ENCODE results near the gene CD300E. TPM values are rescaled to one million over a fixed set of nuclear protein-coding genes. Genes with fewer than 3 reads are reported as not detected.

CD300E gene, protein sequence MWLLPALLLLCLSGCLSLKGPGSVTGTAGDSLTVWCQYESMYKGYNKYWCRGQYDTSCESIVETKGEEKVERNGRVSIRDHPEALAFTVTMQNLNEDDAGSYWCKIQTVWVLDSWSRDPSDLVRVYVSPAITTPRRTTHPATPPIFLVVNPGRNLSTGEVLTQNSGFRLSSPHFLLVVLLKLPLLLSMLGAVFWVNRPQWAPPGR
- total RNA-seq = 0.54 TPM

DNA sequence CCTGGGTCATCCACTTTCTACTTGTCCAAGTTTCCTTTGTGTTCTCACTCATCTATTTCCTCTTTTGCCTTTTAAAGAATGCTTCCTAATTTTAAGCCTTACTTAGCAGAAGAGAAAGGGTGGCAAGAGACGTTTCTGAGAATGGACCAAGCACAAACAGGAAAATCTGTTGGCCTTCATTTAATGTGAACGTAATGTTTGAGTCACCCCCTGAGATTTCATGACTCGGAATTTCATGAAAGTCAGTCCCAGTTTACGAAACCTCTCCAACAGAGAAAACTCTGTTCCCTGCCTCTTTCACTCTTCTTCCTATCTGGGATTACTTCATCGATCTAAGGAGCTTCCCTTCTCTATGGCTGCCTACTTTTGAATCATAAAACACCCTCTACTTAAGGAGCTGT is at the start of gene CD300E:
Gene CD300E (minus strand): TSS at position 46 of the 401 bp plus-strand sequence. CDS start 117 bp downstream, outside the sequence.
- DNase-seq (ENCODE audit: low read depth in 2 of 3, low spot score in 2 of 3) = no peak

DNA sequence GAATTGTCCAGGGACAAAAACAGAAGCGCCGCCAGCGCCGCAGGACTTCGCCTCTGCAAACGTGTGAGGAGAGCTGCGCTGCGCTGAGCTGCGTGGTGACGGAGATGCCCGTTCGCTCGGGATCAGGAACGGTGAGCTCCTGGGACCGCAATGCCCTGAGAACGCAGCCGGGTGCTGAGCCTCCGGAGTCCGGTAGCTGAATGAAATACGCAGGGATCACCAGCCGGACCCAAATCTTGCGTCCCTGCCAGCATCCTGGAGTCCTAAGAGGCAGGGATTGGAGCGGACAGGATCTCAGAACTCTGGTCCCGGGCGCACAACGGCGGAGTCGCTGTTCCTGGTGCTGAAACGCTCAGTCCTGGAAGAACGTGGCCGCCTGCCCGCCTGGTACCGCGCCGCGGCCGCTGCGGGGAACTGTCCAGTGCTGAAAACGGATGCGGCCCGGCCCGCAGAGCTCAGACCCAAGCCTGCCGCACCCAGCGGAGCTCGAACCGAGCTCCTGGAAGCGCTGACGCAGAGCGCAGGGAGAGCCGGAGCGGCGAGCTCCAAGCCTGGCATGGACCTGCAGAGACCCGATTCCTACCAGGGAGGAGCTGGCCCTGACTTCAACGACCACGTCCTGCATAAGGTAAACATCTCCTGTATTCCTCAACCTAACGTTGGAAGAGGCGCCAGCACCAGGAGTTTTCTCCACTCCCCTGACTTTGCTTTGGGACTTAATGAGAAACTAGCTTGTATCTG is 47.7 kb upstream of the CD300E start:
- DNase-seq (ENCODE audit: low read depth in 2 of 3, low spot score in 2 of 3) = peak; percentile 59 to 88 (median 82)

DNA sequence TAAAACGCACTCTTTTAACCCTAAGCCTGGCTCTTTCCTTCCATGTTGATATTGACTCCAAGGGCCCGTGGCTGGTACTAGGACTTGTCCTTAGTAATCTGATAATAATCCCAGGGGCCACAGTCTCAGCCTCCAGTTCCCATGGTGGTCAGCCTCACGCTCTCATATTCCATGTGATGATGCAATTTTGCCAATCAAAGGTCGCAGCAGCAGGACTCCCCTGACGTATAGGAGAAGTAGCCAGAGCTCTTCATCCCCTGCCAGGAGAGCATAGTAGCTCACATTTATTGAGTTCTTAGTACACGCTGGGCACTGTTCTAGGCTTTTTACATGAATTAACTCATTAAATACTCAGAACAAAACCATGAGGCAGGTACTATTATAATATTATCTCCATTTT is 46.8 kb upstream of the CD300E start:
- DNase-seq (ENCODE audit: low read depth in 2 of 3, low spot score in 2 of 3) = no peak

DNA sequence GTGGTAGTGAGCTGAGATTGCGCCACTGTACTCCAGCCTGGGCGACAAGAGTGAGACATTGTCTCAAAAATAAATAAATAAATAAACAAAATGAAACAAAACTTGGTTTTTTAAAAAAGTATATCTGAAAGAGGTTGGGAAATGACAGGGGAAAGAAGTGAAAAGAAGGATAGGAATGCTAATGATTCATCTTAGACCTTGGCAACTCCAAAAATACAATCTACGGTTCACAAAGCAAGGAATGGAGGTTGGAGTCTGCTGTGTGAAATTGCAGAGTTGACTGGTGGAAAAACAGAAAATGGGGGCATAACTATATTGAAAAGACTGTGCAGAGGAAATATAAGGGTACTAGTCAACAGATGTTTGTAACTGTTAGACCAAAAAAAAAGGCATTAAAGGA is 40.0 kb upstream of the CD300E start:
- no peak for DNase-seq (ENCODE audit: low read depth in 2 of 3, low spot score in 2 of 3)

DNA sequence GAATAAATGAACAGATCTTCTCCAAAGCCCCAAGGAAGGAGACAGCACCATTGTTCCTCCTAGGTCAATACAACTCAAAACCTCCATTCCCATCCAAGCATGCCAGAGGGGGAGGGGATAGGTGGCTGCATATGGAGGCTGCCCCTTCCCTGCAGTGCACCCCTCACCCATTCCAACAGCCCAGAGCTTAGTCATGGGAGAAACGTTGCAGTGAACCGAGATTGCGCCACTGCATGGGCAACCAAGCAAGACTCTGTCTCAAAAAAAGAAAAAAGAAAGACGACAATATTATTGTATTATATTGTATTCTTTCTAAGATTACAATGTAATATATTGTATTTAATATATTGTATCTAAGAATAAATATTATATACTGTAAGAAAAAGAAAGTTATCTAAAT is 36.4 kb upstream of the CD300E start:
- no peak for DNase-seq (ENCODE audit: low read depth in 2 of 3, low spot score in 2 of 3)

DNA sequence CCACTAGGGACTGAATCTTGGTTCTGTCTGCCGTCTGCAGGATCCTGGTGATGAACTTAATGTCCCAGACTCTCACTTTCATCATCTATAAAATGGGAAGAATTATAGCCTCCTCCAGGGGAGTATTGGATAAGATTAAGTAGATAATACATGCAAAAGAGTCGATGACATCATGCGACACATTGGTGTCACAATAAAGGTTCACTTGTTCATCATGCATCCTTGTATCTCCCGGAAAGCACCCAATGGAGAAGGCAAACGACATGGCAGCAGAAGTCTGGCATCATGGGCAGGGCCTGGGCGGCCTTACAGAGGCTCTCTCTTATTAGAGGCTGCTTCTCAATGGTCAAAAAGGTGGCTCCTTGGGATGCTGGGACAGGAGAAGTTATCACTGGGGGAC is 35.1 kb upstream of the CD300E start:
- DNase-seq (ENCODE audit: low read depth in 2 of 3, low spot score in 2 of 3) = no peak

DNA sequence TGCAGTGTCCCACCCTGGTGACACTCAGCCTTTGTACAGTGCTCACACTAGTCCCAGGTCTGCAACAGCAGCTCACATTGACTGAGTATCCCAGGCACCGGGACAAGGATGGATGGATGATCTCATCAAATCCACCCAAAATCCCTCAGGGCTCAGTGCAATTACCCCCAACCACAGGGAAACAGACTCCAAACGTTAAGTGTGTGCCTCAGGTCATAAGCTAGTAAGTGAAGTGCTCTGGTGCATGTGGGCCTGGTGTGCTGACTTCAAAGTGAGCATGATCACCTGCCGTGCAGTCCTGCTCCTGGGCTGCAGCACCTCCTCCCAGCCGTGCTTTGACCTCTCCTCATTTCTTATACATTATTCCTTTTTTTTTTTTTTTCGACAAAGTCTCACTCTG is 31.2 kb upstream of the CD300E start:
- no peak for DNase-seq (ENCODE audit: low read depth in 2 of 3, low spot score in 2 of 3)

DNA sequence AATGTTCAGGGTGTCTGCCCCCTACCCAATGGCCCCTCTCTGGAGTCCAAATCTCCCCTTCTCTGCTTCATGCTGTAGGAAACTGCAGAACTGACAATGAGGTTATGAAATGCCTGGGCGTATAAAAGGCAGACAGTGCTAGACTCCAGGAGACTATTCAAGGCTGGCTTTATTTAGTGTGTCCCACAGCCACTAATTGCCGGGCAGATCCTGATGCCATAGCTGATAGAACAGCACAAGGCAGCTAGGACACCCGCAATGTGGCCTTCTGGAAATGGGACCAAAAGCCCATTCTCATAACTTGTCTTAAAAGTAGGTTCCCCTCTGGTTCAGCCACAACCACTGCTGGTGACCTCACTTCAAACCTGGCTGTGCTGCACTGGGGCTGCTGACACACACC is 28.5 kb upstream of the CD300E start:
- no peak for DNase-seq (ENCODE audit: low read depth in 2 of 3, low spot score in 2 of 3)

DNA sequence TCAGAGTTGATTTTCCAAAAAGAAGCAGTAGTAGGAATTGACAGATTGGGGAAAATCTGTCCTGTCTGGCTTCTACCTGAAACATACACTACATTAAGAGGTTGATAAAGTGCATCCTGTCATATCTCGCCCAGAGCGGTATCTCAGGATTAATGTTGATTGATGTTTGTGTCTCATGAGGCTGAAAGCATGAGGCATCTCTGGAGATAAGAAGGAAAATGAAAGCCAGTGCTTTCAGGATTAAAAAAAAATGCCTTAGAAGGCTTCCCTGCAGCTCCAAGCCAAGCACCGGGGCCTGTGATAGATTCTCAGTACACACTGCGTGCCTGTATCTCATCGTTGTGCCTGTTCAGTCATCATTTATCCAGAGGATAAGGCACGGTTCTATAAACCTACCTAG is 26.4 kb upstream of the CD300E start:
- DNase-seq (ENCODE audit: low read depth in 2 of 3, low spot score in 2 of 3) = no peak

DNA sequence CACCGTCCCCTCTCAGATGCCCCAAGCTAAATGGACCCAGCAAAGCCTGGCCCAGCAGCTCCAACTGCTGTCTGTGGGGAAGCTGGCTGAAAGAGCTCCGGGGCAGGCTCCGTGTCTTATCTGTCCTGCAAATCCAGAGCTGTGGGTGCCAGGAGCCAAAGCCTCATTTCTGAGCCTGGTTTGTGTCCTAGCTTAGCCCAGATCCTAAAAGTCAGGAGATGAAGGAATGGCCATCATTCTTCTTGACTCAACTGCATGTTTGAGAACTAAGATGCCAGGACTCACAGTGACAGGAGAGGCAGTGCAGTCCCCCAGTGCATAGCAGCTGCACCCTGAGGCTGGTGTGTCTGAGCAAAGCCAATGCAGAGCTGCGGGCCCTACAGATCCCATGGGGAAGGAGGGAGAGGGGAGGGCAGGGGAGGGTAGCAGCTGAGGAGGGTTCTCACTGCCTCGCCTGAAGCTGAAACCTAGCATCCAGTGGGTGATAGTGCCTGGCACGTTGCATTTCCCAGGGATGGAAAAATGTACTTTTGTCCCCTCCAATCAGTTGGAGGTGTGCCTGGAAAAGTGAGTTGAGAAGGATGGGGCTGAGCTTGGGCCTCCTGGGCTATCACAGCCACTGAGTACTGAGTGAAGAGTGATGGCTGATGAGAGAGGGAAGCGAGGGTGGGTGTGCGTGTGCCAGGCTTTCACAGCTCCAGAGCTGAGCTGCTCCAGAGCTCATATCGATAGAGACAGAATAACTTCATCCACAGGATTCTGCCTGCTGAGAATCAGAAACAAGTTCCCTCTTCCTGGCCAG is 24.5 kb upstream of the CD300E start:
- no peak for DNase-seq (ENCODE audit: low read depth in 2 of 3, low spot score in 2 of 3)

DNA sequence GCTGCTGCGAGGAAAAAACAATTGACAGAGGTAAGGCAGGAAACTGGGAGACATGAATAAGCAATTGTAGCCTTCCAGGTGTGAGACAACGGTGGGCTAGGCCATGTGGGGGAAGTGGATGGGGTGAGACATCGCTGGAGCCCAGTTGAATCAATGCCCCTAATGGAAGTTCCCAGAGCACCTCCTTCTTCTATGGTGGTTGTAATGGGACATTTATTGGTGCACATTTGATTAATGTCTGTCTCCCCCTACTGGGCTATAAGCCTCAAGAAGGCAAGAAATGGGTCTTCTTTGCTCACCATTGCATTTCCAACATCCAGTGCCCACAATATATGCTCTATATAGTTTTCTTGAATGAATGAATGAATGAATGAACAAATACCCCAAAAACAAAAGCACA is 22.7 kb upstream of the CD300E start:
- DNase-seq (ENCODE audit: low read depth in 2 of 3, low spot score in 2 of 3) = peak in 2 of 3 donors; percentile 54 to 74

DNA sequence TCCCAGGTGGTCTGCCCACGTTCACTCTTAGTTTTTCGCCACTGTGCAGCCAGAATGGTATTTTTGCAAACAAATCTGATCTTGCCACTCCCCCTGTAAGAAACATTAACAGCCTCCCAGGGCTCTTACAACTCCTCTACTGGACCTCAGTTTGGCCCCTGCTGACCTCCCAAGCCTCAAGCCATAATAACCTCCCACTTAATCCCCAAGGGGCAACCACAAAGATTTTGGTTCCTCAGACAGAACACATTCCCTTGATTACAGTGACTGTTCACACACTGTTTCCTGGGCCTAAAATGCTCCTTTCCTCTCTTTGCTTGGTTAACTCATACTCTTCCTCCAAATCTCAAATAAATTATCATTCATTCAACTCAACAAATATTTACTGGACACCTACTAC is 21.5 kb upstream of the CD300E start:
- DNase-seq (ENCODE audit: low read depth in 2 of 3, low spot score in 2 of 3) = no peak

DNA sequence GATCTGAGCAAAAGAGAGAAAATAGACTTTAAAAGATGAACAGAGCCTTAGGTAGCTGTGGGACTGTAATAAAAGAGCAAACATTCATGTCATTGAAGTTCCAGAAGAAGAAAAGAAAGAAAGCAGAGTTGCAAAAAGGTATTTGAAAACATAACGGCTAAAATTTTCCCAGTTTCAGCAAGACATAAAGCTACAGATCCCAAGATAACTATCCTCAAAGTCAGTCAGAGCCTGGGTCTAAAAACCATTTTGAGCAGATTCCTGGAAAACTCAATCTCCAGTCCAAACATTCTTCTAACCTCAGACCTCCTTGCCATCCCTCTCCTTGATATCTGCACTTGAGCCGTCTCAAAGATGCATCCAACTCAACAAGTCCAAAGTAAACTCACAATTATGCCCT is 20.9 kb upstream of the CD300E start:
- no peak for DNase-seq (ENCODE audit: low read depth in 2 of 3, low spot score in 2 of 3)

DNA sequence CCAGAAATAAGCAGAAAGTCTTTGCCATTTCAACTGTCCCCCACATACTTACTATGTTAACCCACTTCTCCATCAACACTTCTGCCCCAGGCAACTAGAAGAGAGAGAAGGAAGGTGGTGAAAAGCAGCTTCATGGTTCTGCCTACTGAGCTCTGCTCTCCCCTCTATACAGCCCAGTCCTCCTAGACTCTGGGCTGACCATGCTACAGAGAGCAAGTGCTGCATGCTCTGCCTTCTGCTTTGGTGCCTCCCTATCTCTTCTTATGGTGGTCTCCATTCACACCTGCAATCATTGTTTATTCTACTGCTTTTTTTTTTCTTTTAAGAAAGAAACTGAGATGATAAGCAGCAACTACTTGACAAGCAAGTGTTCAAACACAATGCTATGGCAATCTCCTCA is 20.3 kb upstream of the CD300E start:
- no peak for DNase-seq (ENCODE audit: low read depth in 2 of 3, low spot score in 2 of 3)

DNA sequence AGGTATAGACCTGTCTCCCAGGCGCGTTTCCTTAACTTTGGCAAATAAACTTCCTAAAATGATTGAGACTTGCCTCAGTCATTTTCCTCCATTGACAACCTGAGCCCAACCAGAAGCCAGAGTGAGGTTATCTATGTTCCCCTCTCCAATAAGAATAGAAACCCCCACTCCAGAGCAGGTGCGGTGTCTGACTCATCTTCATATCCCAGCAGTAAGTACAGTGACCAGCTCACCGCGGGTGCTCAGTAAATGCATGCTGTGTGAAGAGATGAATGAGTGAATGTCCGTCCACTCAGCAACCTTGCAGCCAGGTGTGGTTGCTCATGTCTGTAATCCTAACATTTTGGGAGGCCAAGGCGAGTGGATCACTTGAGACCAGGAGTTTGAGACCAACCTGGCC is 19.5 kb upstream of the CD300E start:
- DNase-seq (ENCODE audit: low read depth in 2 of 3, low spot score in 2 of 3) = no peak

DNA sequence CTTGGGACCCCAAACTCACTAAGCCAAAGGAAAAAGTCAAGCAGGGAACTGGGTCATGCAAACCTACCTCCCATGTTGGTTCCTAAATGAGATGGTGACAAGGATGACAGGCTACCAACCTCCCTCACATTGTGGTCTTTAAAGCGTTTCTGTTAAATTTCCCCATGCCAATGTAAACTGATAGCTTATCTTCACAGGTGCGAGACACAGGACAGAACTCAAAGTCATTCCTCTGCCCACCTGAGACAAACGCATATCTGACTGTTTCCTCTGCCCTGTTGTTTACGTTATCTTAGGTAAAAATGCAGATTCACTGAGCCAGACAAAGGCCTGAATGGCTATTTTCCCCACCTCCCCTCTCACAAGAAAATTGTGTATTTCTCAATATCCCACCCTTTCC is 19.0 kb upstream of the CD300E start:
- DNase-seq (ENCODE audit: low read depth in 2 of 3, low spot score in 2 of 3) = no peak

DNA sequence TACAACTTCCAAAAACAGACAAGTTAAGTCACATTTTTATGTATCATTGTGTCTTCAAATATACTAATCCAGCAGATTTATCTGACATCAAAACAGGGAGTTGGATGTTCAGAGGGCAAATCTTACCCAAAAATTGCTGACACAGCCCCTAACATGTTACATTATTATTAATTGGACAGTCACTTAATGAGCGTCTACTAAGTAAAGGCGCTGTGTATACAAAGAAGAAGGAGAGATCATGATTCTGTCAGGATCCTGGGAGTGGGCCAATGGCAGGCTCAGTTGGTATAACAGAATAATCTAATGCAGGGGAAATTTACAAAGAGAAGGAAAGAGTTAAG is 18.4 kb upstream of the CD300E start:
- no peak for DNase-seq (ENCODE audit: low read depth in 2 of 3, low spot score in 2 of 3)

DNA sequence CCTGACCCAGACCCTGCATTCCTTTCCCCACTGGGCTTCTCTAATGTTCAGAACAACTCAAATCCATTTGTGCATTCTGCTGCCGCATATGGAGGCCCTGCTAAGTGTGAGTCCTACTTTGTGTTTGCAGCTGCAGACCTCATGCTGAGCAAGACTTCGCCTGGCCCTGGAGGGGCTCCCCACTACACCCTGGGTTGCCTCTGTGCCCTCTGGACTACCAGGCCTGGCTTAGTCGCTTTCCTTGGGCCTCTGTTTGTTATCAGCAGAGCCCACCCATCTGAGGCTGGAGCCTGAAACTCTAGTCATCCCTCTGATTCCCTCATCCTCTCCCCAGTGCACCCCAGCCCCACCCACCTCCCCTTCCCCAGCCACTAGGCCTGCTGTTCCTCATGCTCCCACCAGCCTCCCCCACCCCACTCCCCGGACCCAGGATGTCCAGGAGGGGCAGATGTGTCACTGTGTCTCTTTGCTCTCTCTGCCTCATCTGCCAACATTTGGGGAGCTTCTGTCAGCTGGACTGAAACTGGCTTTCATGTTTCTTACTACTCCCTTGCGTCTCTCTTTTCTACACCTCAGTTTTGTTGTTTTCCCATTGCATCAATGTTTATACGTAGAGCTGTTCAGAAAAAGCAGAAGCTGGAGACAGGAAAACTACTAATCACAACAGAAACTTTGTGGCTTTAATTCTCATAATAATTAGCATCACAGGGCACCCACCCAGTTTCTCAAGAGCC is 17.9 kb upstream of the CD300E start:
- DNase-seq (ENCODE audit: low read depth in 2 of 3, low spot score in 2 of 3) = peak in 1 of 3 donors; percentile 61

DNA sequence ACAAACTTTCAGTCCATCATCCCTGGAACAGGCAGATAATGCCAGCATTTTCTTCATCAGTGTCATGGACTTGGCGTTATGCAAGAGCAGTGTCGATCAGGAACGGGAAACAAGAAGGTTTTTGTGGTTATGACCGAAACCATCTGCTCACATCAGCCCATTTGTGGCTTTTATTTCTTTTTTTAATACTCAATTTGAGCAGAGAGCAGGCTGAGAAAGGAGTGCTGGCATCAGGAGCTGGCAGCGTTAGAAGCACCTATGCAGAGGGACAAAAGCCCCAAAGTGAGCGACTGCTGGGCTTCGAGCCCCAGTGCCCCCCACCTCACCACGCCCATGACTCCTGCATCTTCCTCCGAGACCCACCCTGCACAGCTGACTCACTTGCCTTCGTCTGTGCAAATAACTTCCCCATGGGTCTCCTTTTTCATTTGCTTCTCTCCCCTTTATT is 16.2 kb upstream of the CD300E start:
- peak in 2 of 3 donors; percentile 67 to 73 for DNase-seq (ENCODE audit: low read depth in 2 of 3, low spot score in 2 of 3)

DNA sequence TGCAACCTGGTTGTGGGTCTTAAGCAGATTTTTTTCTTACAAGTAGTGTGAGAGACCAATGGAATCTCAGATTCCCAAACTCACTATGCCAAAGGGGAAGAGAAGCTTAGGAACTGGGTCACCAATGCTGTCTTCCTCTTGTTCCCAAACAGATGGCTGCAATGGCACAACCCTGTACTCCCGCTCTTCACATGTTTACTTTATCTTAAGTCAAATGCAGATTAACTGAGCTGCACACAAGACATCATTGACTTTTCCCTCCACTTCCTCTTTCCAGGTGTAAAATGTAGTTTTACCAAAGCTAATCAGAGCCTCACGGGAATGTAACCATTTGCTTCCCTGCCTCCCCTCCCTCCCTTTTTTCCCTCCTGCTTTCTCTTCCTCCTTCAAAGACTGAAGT is 14.4 kb upstream of the CD300E start:
- DNase-seq (ENCODE audit: low read depth in 2 of 3, low spot score in 2 of 3) = no peak

DNA sequence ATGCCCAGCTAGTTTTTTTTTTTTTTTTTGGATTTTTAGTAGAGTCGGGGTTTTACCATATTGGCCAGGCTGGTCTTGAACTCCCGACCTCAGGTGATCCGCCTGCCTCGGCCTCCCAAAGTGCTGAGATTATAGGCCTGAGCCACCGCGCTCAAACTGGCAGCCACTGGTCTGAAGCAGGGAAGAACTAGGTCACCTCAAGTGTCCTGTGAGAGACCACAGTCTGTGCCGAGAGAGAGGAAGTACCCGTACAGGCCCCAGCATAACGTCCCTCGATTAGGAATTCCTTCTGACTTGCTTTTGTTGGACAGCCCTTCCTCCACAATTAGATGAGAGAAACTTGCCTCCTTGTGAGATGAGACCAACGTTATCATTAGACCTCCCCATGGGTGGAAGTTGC is 13.7 kb upstream of the CD300E start:
- DNase-seq (ENCODE audit: low read depth in 2 of 3, low spot score in 2 of 3) = no peak

Measured in hematopoietic multipotent progenitor cell (in vitro differentiated cells).